AG04450 (cell line): ENCODE results near the gene ABHD17B. TPM values are rescaled to one million over a fixed set of nuclear protein-coding genes. Genes with fewer than 3 reads are reported as not detected.

Source experiments
- CTCF ChIA-PET: fragments of 300-600, 350-600 bp; formaldehyde crosslinking; extraction: SDS; loops from one replicate; lab custom pipeline; 2022; ENCODE audit warnings: antibody characterized with exemption, inconsistent platforms; lab: Charles Lee
- POLR2A ChIA-PET: fragments of 350-600 bp; formaldehyde crosslinking; extraction: SDS; loops from one replicate; lab custom pipeline; 2021; ENCODE audit warnings: antibody characterized with exemption, inconsistent platforms; lab: Yijun Ruan, JAX
- DNase-seq: peaks from one replicate; pipeline ENCODE4 v3.0.0-alpha.2; 2011; ENCODE audit warnings: low read depth, low spot score
- H3K27ac ChIP-seq: one replicate; pipeline ENCODE4 v1.5.1; 2012; ENCODE audit warnings: low read depth, low read length, control low read depth
- H3K27me3 ChIP-seq: one replicate; pipeline ENCODE4 v1.6.0; 2012; ENCODE audit warnings: low read length; ENCODE audit not compliant: control insufficient read depth, insufficient read depth
- H3K4me3 ChIP-seq: 2 replicates; pipeline ENCODE4 v1.5.1; 2011; ENCODE audit warnings: mild to moderate bottlenecking, low read depth, low read length, control low read depth
- H3K9me3 ChIP-seq: 2 replicates; pipeline ENCODE4 v1.5.1; 2012; ENCODE audit warnings: low read length; ENCODE audit not compliant: control insufficient read depth, insufficient read depth
- CTCF ChIP-seq: IDR thresholded peaks from 2 replicates; pipeline ENCODE4 v1.5.1; 2011; ENCODE audit warnings: low read depth, low read length, control low read depth, inconsistent platforms
- polyA plus RNA-seq: library from polyadenylated mRNA; depleted of rRNA; stranded (reverse); fragments of >200 nt; gene quantifications from 2 replicates; pipeline ENCODE4 v1.2.3, GENCODE V29; 2011

ABHD17B gene
- polyA plus RNA-seq, 1 experiment, result 15.3 TPM

- CTCF ChIA-PET, result interaction anchor here (0.6 to 1.1 kb wide), 3 partner anchors 95 to 766 kb away, joined by 3 to 8 read pairs (median 4); no protein-coding TSS in a partner anchor
- POLR2A ChIA-PET, result no interaction called here
- no peak overlapping the region for H3K27ac ChIP-seq
Observed at GRCh38 chr9:71929791-71930440, 18.9 kb upstream of the ABHD17B start.

GRCh38 chr9:71929223-71929622, 18.2 kb upstream of the ABHD17B start:
- peak; percentile 54 for DNase-seq
- Histone ChIP-seq H3K4me3 (no peak overlapping the region), H3K27me3 (no peaks in the 10 kb centered on the region), H3K9me3 (no peaks in the 10 kb centered on the region), H3K27ac (no peak overlapping the region)
- TF ChIP-seq CTCF, result no peak
- POLR2A ChIA-PET, result no interaction called here
- CTCF ChIA-PET, result no interaction called here

More at GRCh38 chr9:71929791-71930440, 18.9 kb upstream of the ABHD17B start:
- Histone ChIP-seq H3K9me3 (no peaks in the 10 kb centered on the region), H3K4me3 (no peak overlapping the region), H3K27me3 (no peaks in the 10 kb centered on the region)
- no peak for TF ChIP-seq CTCF
- no peak for DNase-seq

GRCh38 chr9:71928806-71929205, 17.8 kb upstream of the ABHD17B start:
- ChIA-PET CTCF (no interaction called here), POLR2A (no interaction called here)
- no peak overlapping the region for H3K4me3 ChIP-seq
- H3K9me3 ChIP-seq, result no peaks in the 10 kb centered on the region
- H3K27ac ChIP-seq, result no peak overlapping the region
- DNase-seq, result no peak
- H3K27me3 ChIP-seq, result no peaks in the 10 kb centered on the region
- TF ChIP-seq CTCF, result no peak

GRCh38 chr9:71928376-71928775, 17.4 kb upstream of the ABHD17B start:
- no peak for TF ChIP-seq CTCF
- Histone ChIP-seq H3K9me3 (no peaks in the 10 kb centered on the region), H3K27ac (no peak overlapping the region), H3K4me3 (no peak overlapping the region), H3K27me3 (no peaks in the 10 kb centered on the region)
- CTCF ChIA-PET, result interaction anchor here (1.2 to 1.5 kb wide), 2 partner anchors 23 to 109 kb away, joined by 3 to 10 read pairs; no protein-coding TSS in a partner anchor
- no peak for DNase-seq
- POLR2A ChIA-PET, result no interaction called here

- no peaks in the 10 kb centered on the region for H3K9me3 ChIP-seq
- no peaks in the 10 kb centered on the region for H3K27me3 ChIP-seq
- TF ChIP-seq CTCF, result no peak
- ChIA-PET CTCF (interaction anchor here (1.2 to 2.0 kb wide), 4 partner anchors 11 to 355 kb away, joined by 3 to 11 read pairs (median 4); no protein-coding TSS in a partner anchor), POLR2A (interaction anchor here (3.2 kb wide), 1 partner anchor 14 kb away, joined by 17 read pairs; the partner anchor contains the start of genes ABHD17B and C9orf85)
- H3K4me3 ChIP-seq, result no peak overlapping the region
- DNase-seq, result no peak
- H3K27ac ChIP-seq, result no peak overlapping the region
Observed at GRCh38 chr9:71925834-71926233, 14.8 kb upstream of the ABHD17B start.
